GM21825 (cell line): ENCODE results near the gene JPT1.
"Not testable (repeated sequence)": the region's sequence is repeated elsewhere in the genome, so short reads cannot be mapped to it uniquely, and the experiment has no call there.

ENCODE experiments used
- ATAC-seq: cut with Tn5 transposase; IDR thresholded peaks from one replicate; pipeline ENCODE4 v1.9.1; 2021; ENCODE audit warnings: mild to moderate bottlenecking, moderate library complexity; ENCODE audit not compliant: unreplicated experiment

The JPT1 gene

DNA sequence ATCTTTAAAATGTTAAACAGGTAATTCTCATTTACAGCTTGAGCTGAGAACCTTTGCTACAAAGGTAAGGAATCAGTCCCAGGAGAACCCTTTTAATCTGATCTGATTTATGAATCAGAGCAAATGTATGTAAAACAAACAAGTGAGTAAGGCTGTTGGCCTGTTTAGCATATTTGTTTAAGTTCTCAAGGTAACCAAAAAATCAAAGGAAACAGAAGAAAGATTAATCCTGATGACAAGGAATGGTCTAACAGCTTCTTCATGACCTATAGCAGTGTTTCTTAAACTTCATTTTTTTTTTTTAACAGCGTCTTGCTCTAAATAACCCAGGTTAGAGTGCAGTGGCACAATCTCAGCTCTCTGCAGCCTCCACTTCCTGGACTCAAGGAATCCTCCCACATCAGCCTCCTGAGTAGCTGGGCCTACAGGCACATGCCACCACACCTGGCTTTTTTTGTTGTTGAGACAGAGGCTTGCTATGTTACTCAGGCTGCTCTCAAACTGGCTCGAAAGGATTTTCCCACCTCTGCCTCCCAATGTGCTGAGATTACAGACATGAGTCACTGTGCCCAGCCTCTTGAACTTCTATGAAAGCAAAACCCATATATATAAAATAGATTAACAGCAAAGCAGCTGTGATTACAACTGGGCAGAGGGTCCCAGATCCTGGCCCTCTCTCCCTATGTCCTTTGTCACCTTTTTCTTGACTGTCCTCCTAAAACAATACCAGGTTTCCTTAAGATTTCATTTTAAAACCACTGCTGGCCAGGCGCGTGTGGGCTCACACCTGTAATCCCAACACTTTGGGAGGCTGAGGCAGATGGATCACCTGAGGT, 5.1 kb upstream of the JPT1 start:
- ATAC-seq, result no peak

DNA sequence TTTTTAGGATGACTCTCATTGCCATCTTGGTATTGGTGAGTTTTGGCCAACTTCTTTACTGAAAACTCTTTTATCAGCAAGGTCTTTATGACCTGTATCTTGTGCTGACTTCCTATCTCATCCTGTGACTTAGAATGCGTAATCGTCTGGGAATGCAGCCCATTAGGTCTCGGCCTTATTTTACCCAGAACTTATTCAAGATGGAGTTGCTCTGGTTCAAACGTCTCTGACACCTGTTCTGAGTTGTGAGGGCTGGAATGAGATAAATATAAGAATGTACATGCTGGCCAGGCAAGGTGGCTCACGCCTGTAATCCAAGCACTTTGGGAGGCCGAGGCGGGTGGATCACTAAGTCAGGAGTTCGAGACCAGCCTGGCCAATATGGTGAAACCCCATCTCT, 4.2 kb upstream of the JPT1 start:
- not testable (repeated sequence) for ATAC-seq

DNA sequence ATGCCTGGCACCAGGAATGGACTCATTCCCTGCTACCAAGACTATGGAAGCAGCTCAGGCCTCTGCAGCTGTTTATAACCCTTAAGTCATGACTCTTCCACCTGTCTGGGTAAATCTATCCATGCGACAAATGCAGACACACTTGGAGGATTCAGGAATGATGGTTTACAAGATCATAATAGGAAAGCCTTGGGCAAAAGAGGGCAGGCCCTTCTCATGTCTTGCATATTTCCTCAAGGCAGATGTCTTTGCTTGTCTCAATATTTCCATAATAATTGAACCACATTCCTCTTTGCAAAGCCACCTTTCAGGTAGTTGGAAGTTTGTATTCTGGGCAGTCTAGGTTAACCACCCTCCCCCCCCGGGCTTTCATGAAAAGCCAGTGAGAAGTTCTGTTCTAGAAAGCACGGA, 884 bp upstream of the JPT1 start:
- no peak for ATAC-seq

DNA sequence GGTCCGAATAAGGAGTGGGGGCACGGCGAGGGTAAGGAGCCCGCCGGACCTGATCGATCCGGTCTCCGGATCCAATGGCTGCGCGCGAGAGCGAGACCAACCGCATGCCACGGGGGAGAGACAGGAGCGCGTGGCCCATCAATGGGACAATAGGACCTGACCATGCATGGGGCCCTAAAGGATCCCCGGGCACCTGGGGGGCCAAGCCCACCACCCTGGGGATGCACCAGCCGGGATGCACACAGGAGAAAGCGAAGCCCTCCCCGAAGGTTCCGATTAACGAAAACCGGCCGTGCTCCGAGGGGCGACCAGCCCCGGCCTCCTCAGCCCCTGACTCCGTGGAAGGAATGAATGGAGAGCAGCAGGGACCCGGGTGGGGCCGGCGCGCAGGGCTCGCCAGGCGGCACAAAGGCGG, 525 bp downstream of the JPT1 start:
- ATAC-seq, result no peak

DNA sequence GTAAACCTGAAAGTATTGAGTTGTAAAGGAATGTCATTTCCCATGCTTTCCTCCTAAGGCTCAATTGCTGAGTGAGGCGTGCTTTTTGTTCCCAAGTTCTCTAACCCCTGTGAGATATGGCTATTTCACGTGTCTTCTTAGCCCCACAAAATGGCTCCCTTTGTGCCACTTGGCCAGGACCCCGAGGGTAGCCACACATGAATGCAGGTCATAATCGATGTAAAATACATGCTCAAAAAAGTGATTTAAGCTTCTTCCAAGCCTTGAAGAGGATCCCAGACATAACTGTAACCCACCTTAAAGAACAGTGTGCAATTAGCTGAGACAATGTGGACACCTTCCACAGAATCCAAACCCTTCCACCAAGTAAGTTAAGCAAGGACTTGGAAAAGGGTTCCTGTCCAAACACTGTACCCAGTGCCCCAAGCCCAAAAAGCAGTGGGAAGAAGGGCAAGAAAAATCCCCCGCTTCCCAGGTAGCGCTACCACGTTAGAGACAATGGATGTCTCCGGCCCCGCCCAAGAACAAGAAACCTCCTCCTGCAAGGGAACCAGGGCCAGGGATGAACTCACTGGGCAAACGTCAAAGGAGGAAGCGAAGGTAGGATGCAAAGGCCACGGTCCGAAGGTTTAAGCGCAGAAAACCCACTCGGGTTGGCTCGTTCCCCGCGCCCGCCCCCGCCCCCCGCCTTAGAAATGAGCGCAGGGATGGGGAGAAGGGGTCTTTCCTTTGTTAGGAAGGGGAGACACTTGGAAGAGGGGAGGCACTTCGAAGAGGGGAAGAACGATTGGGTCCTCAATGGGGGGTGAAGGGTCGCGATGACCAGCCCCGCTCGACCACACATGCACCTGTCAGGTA, 1.2 kb downstream of the JPT1 start:
- ATAC-seq, result no peak

DNA sequence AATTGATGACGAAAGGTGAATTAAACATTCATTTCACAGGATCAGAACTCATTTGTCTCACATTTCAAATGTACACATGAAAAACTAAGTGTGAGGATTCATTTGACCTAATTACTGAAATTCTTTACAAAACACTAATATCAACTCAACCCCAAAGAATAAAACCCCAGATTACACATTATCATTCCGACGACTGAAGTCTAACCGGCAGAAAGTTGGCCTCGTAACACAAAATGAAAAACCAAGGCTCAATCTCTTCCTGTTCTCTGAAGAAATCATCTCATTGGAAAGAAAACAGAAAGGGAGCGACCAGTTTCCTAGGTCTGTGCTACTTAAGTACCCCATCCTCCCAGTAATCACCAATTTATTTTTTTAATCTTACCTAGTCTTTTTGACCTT, 1.8 kb downstream of the JPT1 start:
- ATAC-seq, result no peak

DNA sequence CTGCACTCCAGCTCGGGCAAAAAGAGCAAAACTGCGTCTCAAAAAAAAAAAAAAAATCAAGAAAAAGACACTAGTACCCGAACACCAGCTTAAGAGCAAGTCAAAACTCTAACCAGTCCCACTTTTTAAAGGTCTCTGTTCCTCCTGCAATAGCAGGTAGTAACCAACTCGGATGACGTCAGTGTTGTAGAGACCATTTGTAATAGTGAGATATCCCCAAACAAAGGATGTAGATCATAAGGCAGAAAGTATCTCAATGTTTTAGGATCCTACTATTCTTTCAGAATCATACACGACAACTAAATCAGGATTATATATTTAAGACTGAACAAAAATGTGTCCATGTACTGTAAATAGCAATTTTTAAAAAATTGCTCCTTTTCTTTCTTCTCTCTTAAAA, 2.4 kb downstream of the JPT1 start:
- no peak for ATAC-seq

DNA sequence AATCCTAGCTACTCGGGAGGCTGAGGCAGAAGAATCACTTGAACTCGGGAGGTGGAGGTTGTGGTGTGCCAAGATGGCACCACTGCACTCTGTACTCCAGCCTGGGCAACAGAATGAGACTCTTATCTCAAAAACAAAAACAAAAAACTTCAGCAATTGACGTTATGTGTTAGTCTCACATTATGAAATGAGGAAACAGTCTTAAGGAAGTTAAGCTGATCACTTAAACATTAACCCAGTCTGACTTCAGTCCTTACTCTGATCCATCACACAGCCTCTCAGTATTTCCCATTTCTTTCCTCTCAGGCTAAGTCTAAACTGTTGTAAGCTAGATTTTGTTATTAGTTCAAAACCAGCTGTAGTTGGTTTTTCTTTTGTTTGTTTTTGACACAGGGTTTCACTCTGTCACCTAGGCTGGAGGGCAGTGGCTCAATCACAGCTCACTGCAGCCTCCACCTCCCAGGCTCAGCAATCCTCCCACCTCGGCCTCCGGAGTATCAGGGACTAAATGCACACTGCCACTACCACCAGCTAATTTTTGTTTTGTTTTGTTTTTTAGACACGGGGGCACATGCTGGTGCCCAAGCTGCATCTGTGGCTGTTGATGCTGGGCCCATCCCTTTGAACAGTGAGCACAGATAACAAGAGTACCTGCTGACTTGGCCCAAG, 6.3 kb downstream of the JPT1 start:
- ATAC-seq, result no peak

DNA sequence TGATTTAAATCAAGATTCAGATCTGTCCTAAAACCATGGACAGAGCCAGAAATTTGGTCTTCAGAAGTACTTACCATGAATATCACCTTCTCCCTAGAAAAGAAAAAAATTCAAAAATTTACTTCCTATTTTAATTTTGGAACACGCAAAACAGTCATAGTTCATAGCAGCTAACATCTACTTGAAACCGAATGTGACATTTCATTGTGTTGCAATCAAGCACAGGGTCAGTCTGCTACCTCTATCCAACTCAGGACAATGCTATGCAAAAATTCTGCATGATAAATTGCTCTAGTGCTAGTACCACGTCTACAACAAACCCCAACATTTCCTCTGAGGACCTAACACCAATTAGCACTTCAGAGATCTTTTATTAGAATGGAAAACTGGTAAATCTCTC, 7.7 kb downstream of the JPT1 start:
- ATAC-seq, result no peak

DNA sequence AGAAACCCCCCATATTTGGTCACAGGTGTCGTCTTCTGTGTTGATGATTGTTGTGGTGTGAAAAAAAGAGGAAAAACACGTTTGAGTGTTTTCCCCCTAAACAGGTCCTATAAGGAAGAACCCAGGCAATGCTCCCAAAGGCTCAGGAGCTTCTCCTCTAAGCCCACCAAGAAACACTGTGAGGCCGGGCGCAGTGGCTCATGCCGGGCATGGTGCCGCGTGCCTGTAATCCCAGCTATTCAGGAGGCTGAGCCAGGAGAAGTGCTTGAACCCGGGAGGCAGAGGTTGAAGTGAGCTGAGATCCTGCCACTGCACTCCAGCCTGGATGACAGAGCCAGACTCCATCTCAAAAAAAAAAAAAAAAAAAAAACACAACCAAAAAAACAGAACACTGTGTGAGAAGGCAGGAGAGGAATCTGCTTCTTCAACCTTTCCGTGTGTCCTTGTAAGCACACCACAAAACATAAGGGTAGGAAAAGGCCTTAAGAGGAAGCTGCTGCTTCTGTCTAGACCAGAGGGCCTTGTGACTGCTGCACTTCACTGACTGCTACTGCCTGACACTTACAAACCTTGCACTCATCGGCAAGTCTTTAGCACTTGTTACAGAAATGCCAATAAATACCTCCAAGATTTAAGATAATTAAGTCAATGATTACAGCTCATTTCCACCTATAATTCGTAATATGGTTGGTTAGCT, 9.3 kb downstream of the JPT1 start:
- ATAC-seq, result no peak

DNA sequence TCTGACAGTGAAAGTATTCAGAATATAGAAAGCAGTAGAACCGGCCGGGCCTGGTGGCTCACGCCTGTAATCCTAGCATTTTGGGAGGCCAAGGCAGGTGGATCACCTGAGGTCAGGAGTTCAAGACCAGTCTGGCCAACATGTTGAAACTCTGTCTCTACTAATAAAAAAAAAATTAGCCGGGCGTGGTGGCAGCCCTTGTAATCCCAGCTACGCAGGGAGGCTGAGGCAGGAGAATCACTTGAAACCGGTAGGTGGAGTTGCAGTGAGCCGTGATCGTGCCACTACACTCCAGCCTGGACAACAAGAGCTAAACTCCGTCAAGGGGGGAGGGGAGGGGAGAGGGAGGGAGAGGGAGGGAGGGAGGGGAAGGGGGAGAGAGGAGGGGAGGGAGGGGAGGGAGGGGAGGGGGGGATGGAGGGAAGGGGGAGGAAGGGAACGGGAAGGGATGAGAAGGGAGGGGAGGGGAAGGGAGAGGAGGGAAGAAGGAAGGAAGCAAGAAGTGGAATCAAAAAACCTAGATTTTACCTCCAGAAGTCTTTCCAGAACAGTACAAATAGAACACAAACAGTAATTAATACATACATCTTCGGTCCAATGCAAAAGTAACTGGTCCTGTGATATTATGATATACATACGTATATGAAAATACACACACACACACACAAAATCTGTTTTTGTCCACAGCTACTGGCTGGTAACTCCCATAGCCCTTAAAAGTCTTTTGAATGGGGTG, 11.9 kb downstream of the JPT1 start:
- no peak for ATAC-seq

DNA sequence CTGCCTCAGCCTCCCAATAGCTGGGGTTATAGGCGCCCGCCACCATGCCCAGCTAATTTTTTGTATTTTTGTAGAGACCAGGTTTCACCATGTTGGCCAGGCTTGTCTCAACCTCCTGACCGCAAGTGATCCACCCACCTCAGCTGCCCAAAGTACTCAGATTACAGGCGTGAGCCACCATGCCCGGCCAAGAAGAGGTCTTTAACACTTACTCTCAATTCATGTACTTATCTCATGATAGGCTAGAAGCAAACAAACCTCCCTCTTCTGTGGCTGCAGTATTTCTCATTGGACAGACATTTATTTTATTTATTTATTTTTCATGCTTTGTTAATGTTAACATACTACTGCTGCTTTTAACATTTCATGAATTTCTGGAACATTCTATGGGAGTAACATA, 15.8 kb downstream of the JPT1 start:
- no peak for ATAC-seq

DNA sequence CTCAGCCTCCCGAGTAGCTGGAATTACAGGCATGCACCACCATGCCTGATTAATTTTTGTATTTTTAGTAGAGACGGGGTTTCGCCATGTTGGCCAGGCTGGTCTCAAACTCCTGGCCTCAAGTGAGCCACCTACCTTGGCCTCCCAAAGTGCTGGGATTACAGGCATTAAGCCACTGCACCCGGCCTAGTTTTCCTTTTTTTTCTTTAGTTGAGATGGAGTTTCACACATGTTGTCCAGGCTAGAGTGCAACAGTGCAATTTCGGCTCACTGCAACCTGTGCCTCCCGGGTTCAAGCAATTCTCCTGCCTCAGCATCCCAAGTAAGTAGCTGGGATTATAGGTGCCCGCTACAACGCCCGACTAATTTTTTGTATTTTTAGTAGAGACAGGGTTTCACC, 16.6 kb downstream of the JPT1 start:
- not testable (repeated sequence) for ATAC-seq

DNA sequence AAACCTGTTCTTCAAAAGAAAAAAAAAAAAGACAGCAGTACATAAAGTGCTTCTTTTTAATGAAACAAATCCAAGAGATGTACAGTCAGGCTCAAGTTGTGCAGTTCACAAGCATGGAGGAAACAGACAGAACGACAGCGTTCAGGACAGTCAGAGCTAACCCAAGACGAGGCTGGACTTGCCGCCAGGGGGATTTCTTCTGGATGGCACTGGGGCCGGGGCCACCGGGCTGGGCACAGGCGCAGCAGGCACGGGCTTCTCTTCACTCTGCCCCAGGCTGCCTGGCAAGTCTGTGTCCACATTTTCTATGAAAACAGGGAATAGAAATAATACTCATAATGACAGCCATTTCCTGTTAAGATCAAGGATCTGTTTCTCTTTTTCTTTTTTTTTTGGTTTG, 18.4 kb downstream of the JPT1 start:
- ATAC-seq, result no peak

DNA sequence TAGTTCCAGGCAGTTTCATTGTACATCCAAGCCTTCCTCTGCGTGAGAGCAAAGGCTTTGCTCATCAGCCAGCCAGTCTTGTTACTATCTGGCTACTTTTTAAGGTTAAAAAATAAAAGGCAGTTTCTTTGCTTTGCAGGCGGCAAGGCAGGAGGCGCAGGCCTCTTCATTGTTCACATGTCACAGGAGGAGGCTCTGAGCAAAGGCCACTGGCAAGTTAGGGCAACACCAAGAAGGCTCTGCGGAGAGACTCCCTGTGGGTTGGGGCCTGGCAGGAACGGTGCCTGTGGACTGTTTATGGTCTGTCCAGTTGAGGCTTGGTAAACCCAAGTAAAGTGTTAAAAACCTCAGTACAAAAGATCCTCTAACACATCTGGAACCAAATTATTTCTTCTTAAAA, 18.9 kb downstream of the JPT1 start:
- no peak for ATAC-seq

DNA sequence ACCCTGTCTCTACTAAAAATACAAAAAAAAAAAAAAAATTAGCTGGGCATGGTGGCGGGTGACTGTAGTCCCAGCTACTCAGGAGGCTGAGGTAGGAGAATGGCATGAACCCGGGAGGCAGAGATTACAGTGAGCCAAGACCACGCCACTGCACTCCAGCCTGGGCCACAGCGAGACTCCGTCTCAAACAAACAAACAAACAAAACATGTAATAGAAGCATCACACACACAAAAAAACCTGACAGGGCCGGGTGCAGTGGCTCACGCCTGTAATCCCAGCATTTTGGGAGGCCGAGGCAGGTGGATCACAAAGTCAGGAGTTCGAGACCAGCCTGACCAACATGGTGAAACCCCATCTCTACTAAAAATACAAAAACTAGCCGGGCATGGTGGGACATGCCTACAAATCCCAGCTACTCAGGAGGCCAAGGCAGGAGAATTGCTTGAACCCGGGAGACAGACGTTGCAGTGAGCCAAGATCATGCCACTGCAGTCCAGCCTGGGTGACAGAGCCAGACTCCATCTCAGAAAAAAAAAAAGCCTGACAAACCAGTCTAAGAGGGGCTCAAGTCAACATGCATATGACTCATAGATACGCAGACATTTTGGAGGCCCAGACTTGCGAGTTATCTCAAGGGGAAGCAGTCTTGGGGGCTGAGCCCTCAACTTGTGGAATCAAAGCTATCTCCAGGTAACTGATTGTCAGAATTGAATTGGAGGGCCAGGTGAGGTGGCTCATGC, 20.5 kb downstream of the JPT1 start:
- ATAC-seq, result not testable (repeated sequence)

DNA sequence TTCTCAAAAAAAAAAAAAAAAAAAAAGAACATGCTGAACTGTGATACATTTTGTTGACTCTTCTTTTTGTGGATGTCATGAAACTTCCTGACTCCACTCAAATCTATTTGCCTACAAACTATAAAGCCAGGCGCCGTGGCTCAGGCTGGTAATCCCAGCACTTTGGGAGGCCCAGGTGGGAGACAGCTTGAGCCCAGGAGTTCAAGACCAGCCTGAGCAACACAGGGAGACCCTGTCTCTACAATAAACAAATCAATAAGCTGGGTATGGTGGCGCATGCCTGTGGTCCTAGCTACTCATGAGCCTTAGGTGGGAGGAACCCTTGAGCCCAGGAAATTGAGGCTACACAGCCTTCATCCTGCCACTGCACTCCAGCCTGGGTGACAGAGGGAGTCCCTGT, 21.3 kb downstream of the JPT1 start:
- ATAC-seq, result no peak

DNA sequence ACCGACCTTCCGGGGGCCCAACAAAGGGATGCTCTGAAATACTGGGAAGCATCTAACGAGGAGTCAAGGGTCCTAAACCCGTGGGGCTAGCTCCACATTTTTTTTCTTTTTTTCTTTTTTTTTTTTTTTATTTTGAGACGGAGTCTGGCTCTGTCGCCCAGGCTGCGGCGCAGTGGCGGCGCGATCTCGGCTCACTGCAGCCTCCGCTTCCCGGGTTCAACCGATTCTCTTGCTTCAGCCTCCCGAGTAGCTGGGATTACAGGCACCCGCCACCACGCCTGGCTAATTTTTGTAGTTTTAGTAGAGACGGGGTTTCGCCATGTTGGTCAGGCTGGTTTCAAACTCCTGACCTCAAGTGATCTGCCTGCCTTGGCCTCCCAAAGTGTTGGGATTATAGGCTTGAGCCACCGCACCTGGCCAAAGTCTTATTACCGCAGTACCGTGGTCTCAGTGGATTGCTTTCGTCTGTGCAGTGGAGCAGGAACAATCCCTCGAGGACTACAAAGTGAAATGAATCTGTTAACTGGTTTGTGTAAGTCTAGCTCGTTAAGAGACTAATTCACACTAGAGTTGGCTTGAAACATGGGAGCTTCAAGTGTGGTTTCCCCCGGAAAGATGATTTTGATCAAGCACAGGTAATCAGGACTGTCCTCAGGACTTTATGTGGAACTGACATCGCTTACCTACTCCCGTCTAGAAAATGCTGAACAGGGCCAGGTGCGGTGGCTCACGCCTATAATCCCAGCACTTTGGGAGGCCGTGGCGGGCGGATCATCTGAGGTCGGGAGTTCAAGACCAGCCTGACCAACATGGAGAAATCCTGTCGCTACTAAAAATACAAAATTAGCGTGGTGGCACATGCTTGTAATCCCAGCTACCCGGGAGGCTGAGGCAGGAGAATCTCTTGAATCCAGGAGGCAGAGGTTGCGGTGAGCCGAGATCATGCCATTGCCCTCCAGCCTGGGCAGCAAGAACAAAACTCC, 22.0 kb downstream of the JPT1 start:
- ATAC-seq, result not testable (repeated sequence)
